Endothelial cell of umbilical vein (primary cell): ENCODE data around the gene USB1.

Source experiments
- CTCF ChIP-seq, 2 donors: IDR thresholded peaks; 1 replicate in 1 of 2; 2 replicates in 1 of 2; pipeline ENCODE4 v1.5.1; 2011; ENCODE audit warnings: low read length in 2 of 2, mild to moderate bottlenecking in 2 of 2, moderate library complexity in 2 of 2, control low read depth in 1 of 2, inconsistent platforms in 1 of 2, low read depth in 1 of 2; ENCODE audit not compliant: insufficient read depth in 1 of 2; ENCODE audit errors: extremely low read depth in 1 of 2
- POLR2A ChIP-seq: IDR thresholded peaks from 2 replicates; pipeline ENCODE4 v1.6.1; 2012; ENCODE audit warnings: low read depth, mild to moderate bottlenecking, control low read depth, low read length

GRCh38 chr16:58046054-58046881, 45.1 kb downstream of the USB1 start:
- TF ChIP-seq POLR2A (no peak), CTCF (IDR thresholded peaks at IDR 0.05; ENCODE audit: extremely low read depth in 1 of 2, insufficient read depth in 1 of 2, low read depth in 1 of 2, low read length in 2 of 2) (no peak)
